GOT3 (cell line): ENCODE results near the gene SELENOT.
"Not testable (repeated sequence)": the region's sequence is repeated elsewhere in the genome, so short reads cannot be mapped to it uniquely, and the experiment has no call there.

Experiments
- DNase-seq: peaks from one replicate; lab custom pipeline; 2025; ENCODE audit warnings: mixed read lengths; lab: John Stamatoyannopoulos, UW

The SELENOT gene

GRCh38 chr3:150607267-150608065 is 4.3 kb downstream of the SELENOT start:
- DNase-seq: no peak

- no peak for DNase-seq
Measured at GRCh38 chr3:150609988-150610387, 6.9 kb downstream of the SELENOT start.

GRCh38 chr3:150610785-150611184 is 7.7 kb downstream of the SELENOT start:
- DNase-seq: no peak

- DNase-seq: no peak
Measured at GRCh38 chr3:150611666-150612065, 8.5 kb downstream of the SELENOT start.

GRCh38 chr3:150612494-150612893 is 9.4 kb downstream of the SELENOT start:
- DNase-seq: no peak

- DNase-seq: no peak
Measured at GRCh38 chr3:150613034-150613433, 9.9 kb downstream of the SELENOT start.

GRCh38 chr3:150613709-150614480 is 10.8 kb downstream of the SELENOT start:
- DNase-seq: no peak

- DNase-seq: no peak
Measured at GRCh38 chr3:150620002-150620689, 17.0 kb downstream of the SELENOT start.

DNA sequence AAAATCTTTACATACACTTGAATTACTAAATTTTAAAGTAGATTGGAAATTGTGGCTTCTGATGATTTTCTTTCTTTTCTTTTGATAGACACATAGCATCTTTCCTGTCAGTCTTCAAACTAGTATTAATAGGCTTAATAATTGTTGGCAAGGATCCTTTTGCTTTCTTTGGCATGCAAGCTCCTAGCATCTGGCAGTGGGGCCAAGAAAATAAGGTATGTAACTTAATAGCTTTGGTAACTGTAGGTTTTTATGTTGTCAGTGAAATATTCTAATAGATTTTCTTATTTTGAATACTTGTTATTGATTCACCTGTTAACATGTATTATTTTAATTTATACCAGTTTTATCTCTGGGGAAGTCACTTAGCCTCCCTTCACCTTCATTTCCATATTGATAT is 19.8 kb downstream of the SELENOT start:
- not testable (repeated sequence) for DNase-seq

DNA sequence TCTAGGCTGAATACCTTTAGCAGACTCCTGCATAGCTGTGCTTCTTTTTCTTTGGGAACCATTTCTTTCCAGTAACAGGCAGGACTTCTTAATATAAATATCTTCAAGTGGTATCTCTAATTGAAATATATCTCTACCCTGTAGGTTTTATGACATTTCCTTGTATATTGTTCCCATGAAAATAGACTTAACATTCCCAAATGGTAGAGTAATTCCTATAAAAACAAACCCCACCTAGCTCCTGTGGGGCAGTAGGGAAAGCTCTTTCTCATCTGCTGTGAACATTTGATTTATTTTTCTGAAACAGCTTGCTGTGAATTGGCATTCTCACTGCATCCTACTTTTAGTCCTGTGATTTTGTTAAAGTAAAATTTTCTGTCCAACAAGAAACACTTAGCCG is 20.8 kb downstream of the SELENOT start:
- no peak for DNase-seq

DNA sequence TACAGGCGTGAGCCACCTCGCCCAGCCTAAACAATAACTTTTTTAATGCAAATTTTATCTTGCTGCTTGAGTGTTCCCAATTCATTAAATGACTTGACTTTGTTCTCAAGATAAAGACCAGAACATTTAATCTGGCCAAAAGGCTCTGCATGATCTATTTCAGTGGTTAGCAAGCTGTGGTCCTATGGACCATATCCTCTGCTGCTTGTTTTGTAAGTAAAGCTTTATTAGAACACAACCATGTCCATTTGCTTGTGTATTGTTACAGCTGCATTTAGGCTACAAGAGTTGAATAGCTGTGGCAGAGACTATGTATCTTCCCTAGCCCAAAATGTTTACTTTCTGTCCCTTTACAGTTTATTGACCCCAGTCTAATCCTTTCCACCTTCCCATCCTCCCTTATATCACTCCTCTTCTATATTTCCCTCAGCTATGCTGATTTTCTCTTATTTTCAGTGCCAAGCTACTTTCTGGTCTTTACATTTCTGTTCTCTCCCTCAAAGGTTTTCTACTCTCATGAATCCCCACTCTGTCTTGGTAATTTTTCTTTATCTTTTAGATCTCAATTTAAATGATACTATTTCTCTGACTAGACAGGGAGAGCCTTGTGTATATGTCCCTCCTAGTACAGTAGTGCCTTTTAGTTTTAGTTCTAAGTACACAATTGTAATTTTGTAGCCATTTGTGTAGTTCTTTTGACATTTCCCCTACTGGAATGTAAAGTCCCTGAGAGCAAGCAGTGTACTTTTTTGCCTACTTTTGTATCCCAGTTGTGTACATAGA is 23.2 kb downstream of the SELENOT start:
- no peak for DNase-seq

GRCh38 chr3:150627557-150627956 is 24.4 kb downstream of the SELENOT start:
- no peak for DNase-seq

- DNase-seq: no peak
Measured at GRCh38 chr3:150631515-150632221, 28.5 kb downstream of the SELENOT start.

- no peak for DNase-seq
Measured at GRCh38 chr3:150635076-150635475, 32.0 kb downstream of the SELENOT start.

GRCh38 chr3:150635526-150635925 is 32.4 kb downstream of the SELENOT start:
- no peak for DNase-seq

GRCh38 chr3:150636258-150636657 is 33.1 kb downstream of the SELENOT start:
- DNase-seq: no peak

- DNase-seq: no peak
Measured at GRCh38 chr3:150639262-150639661, 36.1 kb downstream of the SELENOT start.

GRCh38 chr3:150640256-150640655 is 37.1 kb downstream of the SELENOT start:
- no peak for DNase-seq

DNA sequence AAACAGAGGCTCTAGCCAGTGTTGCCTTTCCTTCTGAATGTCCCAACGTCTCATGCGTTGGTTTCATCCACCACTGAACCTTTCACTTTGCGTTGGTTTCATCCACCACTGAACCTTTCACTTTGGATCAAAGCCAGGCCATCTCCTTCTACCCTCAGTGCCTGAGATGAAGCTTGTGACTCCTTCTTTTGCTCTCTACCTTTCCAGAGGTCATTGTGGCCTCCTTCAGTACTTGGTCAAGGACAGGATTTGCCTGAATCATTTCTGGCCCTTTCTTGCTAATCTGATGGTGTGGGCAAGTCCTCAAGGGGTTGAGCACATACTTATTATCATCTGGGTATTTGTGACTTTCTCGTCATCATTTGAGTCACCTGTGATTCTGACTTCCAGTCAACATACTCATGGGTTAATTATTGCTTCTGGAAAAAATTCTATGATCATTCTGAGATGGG is 50.0 kb downstream of the SELENOT start:
- DNase-seq: no peak

DNA sequence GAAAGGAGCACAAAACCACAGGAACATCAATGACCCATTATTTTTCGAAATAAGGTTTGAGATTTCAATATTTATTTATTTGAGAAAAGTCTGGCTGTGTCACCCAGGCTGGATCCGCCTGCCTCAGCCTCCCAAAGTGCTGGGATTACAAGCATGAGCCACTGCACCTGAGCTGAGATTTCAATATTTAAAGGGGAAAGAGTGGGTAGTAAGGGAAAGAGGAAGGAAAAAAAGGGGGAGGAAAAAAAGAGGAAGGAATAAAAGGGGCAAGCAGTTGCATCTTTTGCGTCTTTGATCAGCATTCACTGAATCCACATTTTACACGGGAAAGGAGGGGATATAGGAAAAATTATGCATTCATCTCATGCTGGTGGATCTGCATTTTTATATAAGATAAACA is 53.2 kb downstream of the SELENOT start:
- DNase-seq: no peak
